K562 (cell line): Measurements from ENCODE around the gene CEP68.

Experiments used
- BMI1 ChIP-seq: fragments of 150-350 bp; IDR thresholded peaks from 2 replicates; pipeline ENCODE4 v1.6.1; 2014; ENCODE audit warnings: low read length
- CTCF ChIP-seq, 3 experiments: IDR thresholded peaks in 2 of 3; conservative IDR thresholded peaks in 1 of 3; 2 replicates each; pipeline ENCODE4 v1.5.1; 2011 to 2012; ENCODE audit warnings: low read length in 3 of 3, mild to moderate bottlenecking in 3 of 3, control low read depth in 2 of 3, improper control_type of control experiment in 1 of 3, inconsistent platforms in 1 of 3, low read depth in 1 of 3, mixed read lengths in 1 of 3, moderate library complexity in 1 of 3; ENCODE audit not compliant: insufficient read depth in 2 of 3
- ELF1 ChIP-seq: fragments of 200-800 bp; sonication (Bioruptor generic); IDR thresholded peaks from 2 replicates; pipeline ENCODE4 v1.6.1; 2016; ENCODE audit warnings: missing genetic modification characterization, missing compliant biosample characterization
- POLR2A ChIP-seq: fragments of 450-650 bp; conservative IDR thresholded peaks from 2 replicates; pipeline ENCODE4 v1.6.1; 2016
- SMARCA5 ChIP-seq: fragments of 450-650 bp; IDR thresholded peaks from 2 replicates; pipeline ENCODE4 v1.6.1; 2016

- TF ChIP-seq SMARCA5, result no peak
- no peak for TF ChIP-seq ELF1
- no peak for TF ChIP-seq BMI1
- TF ChIP-seq POLR2A, result no peak
- TF ChIP-seq CTCF (IDR thresholded peaks at IDR 0.05 in 2 of 3, conservative IDR thresholded peaks at IDR 0.05 in 1 of 3; ENCODE audit: insufficient read depth in 2 of 3, low read depth in 1 of 3, low read length in 3 of 3), result no peak
Observed at GRCh38 chr2:65098741-65099140, 42.5 kb downstream of the CEP68 start.
